T-helper 1 cell treated with Interleukin-12 subunit alpha and Interleukin-12 subunit beta and Interleukin-4 antibody, amounts not matched to agents 30 ng/mL and 1 ng/mL, for 36 hours (primary cell): ENCODE results near the gene C2orf78. TPM values are rescaled to one million over a fixed set of nuclear protein-coding genes. Genes with fewer than 3 reads are reported as not detected.
"Not testable (repeated sequence)": the region's sequence is repeated elsewhere in the genome, so short reads cannot be mapped to it uniquely, and the experiment has no call there.

ENCODE experiments used
- intact Hi-C: fragments of 100-400 bp; cut with micrococcal nuclease; formaldehyde crosslinking; loops from one replicate; pipeline ENCODE4 v1.15.1; 2024
- total RNA-seq: library from RNA; stranded (reverse); gene quantifications from 2 replicates; pipeline ENCODE4 v1.2.3, GENCODE V29; 2022

Gene C2orf78
- total RNA-seq, 1 donor from 2014 or later, result not detected

- intact Hi-C loops, result not testable (repeated sequence)
Measured at GRCh38 chr2:73778867-73779466, 5.0 kb upstream of the C2orf78 start.

DNA sequence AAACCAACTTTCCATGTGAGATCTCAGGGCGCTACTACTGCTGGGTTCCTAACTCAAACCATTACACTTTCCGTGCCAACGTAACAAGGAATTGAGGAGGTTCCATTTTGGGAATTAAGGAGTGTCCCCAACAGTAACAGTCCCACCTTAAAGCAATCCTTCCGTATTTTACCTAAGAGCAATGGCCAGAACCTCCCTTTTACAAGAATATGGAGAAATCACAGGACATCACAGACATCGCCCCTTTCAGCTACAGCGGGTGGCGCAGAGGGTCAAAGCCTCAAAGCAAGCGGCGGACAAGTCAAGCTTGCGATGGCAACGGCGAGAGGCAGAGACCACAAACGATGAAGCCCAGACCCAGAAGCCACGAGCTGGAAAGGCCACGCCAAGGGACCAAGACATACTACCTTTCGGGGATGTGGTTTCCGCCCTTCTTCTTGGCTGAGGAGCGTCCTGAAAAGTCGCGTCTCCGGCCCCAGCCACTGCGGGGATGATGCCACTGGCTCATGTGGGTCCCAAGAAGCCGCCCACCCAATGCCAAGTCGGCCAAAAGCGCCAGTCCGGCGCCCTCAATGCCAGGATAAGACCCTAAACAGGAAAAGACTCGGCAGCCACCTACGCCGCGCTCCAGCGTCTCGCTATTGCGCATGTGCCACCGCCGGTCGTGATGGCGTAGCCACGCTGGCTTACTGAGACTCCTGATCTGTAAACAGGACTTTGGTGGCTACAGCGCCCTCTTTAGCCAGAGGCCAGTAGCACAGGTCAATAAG lies 4.3 kb upstream of the C2orf78 start, which contains the start of gene DUSP11:
Gene DUSP11, minus strand, starts transcription at position 637 of the 770 bp plus-strand sequence. Its CDS starts 129 bp downstream, at position 508.
- intact Hi-C loops, result loop anchor here (1.0 kb wide), 5 partner anchors 42 to 419 kb away; partner anchors contain the start of genes MTHFD2 and TPRKB

- intact Hi-C loops, result loop anchor here (1.0 kb wide), 5 partner anchors 43 to 418 kb away; partner anchors contain the start of genes MTHFD2 and TPRKB
Measured at GRCh38 chr2:73780237-73780582, 3.8 kb upstream of the C2orf78 start.

GRCh38 chr2:73783402-73783801 lies 581 bp upstream of the C2orf78 start:
- intact Hi-C loops, result not testable (repeated sequence)

GRCh38 chr2:73811878-73812277 lies 27.9 kb downstream of the C2orf78 start:
- intact Hi-C loops, result no loop called here

- intact Hi-C loops, result no loop called here
Measured at GRCh38 chr2:73812635-73813034, 28.7 kb downstream of the C2orf78 start.

DNA sequence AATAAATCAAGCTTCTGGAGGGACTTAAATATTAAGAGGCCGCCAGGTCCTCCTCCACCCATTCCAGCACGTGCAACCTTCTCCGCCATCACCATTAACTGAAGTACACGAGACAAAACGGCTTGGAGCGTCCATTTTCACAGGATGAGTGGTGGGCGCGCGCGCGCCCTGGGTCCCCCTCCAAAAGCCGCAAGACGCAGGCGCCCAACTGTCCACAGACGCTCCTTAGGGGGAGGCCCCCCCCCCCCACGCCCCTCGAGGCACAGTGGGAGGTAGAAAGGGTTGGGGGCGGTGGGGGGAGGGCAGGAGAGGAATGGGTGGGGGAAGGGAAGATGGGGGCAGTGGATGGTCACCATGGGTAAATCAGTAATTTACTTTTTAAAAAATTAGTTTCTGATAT lies 34.3 kb downstream of the C2orf78 start:
- intact Hi-C loops, result no loop called here

GRCh38 chr2:73821227-73821626 lies 37.2 kb downstream of the C2orf78 start:
- intact Hi-C loops, result no loop called here

DNA sequence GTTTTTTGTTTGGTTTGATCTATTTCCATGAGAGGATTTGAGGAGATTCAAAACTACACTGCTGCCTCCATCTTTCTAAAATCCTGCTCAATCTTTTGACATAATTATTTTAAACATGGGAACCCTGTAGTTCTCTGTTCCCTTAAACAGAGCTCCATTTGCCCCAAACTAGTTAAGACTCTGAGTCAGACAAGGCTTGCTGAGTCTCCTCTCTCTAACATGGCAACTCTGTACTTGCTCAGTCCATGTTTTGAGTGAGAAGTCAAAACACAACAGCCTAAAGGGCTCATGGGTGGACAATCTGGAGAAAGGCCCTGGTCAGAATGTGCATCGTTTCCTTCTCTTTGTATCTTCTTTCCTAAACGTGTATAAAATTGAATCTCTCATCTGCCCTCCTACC lies 37.7 kb downstream of the C2orf78 start:
- intact Hi-C loops, result no loop called here

DNA sequence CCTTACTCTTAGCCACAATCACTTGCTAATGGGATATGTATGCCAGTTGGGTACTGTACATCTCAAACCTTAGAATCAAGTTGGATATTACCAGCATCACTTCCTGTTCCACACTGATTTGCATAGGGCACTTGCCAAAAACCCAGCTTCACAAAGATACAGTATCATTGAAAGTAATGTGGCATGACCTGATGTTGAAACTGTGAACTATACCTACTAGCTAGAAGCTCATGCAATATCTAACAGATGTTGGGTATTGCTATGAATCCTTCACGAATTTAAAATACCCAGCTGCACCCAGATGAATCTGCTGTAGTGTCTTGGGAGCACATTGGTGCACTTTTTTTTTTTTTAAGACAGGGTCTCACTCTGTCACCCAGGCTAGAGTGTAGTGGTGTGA lies 38.3 kb downstream of the C2orf78 start:
- intact Hi-C loops, result no loop called here

- intact Hi-C loops, result no loop called here
Measured at GRCh38 chr2:73822991-73823390, 39.0 kb downstream of the C2orf78 start.

- intact Hi-C loops, result no loop called here
Measured at GRCh38 chr2:73823416-73823815, 39.4 kb downstream of the C2orf78 start.

DNA sequence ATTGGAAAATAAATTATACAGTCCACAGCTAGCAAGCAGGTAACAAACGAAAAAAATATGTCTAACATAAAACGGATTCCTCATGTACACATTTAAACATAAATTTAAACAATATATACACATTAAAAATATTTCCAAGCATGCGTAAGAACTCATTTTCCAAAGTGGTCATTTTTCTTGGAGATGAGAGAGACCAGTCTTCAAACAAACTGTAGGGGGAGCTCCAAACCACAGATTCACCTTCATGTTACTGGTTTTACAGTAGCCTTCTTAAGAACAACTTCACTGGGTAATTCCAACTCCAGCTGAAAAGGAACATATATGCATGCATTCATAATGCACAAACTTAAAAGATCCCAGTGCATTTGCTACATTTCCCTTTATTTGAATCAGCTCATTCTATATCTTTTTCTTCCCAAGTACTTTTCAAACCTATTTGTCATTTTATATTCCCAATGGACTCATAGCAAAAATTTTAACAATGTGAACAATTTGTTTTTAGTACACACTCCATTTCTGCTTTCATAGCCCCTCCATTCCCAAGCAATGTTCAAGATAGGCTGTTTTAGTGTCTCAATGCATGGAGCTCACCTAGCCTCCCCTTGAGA lies 40.0 kb downstream of the C2orf78 start:
- intact Hi-C loops, result loop anchor here (1.0 kb wide), 9 partner anchors 44 to 568 kb away; partner anchors contain the start of genes BOLA3, DGUOK, DUSP11 and MOB1A

DNA sequence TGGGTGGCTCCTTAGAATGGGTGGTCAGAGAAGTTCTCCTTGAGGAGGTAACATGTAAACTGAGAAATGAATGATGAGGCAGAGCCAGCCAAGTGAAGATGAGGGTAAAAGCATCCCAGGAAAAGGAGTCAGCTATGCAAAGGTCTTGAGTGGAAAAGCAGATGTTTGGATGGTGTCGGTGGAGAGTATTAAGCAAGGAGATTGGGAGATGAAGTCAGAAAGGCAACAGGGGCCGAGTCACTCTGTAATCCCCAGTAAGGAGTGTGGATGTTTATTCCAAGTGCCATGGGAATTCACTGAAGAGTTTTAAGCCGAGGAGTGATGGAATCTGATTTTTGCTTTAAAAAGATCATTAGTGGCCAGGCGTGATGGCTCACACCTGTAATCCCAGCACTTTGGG lies 41.4 kb downstream of the C2orf78 start:
- intact Hi-C loops, result no loop called here

- intact Hi-C loops, result no loop called here
Measured at GRCh38 chr2:73827018-73827417, 43.0 kb downstream of the C2orf78 start.

GRCh38 chr2:73827660-73828388 lies 43.8 kb downstream of the C2orf78 start:
- intact Hi-C loops, result loop anchor here (1.0 kb wide), 12 partner anchors 91 to 1130 kb away; partner anchors contain the start of genes AUP1, BOLA3, DGUOK and HTRA2

- intact Hi-C loops, result loop anchor here (1.0 kb wide), 12 partner anchors 91 to 1130 kb away; partner anchors contain the start of genes AUP1, BOLA3, DGUOK and HTRA2
Measured at GRCh38 chr2:73828389-73828817, 44.4 kb downstream of the C2orf78 start.

- intact Hi-C loops, result loop anchor here (1.0 kb wide), 14 partner anchors 49 to 1129 kb away; partner anchors contain the start of genes AUP1, BOLA3, C2orf81 and DGUOK
Measured at GRCh38 chr2:73828818-73829570, 45.0 kb downstream of the C2orf78 start, which contains the start of gene STAMBP. TSS of gene STAMBP (plus strand) at chr2:73828961. CDS start at chr2:73830857, 1,896 bp downstream.

DNA sequence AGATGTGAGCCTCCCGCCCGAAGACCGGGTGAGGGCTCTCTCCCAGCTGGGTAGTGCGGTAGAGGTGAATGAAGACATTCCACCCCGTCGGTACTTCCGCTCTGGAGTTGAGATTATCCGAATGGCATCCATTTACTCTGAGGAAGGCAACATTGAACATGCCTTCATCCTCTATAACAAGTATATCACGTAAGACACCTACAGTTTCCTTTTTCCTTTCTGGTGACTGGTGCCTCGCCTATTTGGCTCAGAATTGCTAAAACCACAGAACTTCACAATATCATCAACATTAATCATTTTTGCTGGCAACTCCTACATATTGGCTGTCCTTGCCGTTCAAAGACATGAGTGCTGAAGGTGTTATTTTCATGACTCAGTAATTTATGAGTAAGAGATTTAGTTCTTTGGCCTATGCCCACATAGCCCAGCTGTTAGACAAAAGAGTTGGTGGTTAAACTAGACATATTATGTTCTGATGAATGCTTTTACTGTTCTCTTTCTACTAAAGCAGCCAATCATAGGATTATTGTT lies 47.0 kb downstream of the C2orf78 start:
- intact Hi-C loops, result no loop called here

GRCh38 chr2:73832930-73833329 lies 48.9 kb downstream of the C2orf78 start:
- intact Hi-C loops, result no loop called here
